GM12873 (cell line): ENCODE results near the gene UMAD1.

Experiments
- CTCF ChIP-seq: IDR thresholded peaks from 2 replicates; pipeline ENCODE4 v1.5.1; 2012; ENCODE audit warnings: low read depth, mild to moderate bottlenecking, moderate library complexity, low read length, control low read depth; ENCODE audit not compliant: insufficient read depth; ENCODE audit errors: missing control alignments

UMAD1 gene

DNA sequence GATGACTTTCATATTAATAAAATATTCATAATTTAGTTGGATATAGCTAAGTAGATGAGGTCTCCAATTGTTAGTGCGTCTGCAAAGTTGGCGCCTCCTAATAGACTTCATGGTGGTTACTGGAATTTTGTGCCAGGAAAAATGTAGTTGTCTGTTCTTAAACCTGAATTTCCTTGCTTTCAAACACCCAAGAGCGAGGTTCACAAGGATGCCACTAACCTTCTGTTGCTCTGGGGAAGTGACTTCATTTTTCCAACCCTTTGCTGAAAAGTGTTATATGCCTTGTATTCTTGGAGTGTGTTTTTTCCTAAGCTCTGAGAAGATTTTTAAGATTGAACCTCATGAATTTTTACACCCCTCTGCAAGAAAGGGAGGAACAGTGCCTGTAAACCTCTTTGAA lies 229.1 kb downstream of the UMAD1 start:
- TF ChIP-seq CTCF, result no peak

- no peak for TF ChIP-seq CTCF
These were observed 230.0 kb downstream of the UMAD1 start for GRCh38 chr7:7870555-7870954.

DNA sequence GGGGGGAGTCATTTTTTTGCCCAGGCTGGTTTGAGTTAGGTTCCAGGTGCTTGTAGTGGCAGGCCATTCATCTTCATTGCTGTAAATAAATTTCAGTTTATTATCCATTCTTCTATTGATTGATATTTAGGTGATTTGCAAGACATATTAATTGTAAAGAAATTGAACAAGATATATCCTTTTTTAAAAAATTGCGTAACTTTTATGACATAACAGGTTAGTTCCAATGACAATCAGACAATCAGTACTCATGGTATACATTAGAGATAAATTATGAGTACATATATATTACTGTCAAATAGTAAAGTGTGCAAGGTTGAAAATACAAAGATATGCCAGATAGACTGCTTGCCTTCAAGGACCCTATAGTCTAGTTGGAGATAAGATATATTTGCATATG lies 235.9 kb downstream of the UMAD1 start:
- TF ChIP-seq CTCF, result no peak

DNA sequence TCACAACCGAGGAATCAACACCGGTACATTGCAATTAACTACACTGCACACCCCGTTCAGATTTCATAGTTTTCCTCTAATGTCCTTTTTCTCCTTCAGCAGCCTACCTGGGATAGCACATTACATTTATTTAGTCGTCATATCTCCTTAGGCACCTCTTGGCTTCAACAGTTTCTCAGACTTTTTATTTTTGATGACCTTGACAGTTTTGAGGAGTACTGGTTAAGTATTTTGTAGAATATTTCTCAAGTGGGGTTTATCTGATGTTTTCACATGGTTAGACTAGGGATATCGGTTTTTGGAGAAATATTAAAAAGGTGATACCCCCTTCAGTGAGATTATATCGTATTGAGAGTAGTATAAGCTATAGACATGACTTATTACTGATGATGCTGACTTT lies 241.0 kb downstream of the UMAD1 start:
- TF ChIP-seq CTCF, result no peak

GRCh38 chr7:7882888-7883287 lies 242.3 kb downstream of the UMAD1 start:
- no peak for TF ChIP-seq CTCF

DNA sequence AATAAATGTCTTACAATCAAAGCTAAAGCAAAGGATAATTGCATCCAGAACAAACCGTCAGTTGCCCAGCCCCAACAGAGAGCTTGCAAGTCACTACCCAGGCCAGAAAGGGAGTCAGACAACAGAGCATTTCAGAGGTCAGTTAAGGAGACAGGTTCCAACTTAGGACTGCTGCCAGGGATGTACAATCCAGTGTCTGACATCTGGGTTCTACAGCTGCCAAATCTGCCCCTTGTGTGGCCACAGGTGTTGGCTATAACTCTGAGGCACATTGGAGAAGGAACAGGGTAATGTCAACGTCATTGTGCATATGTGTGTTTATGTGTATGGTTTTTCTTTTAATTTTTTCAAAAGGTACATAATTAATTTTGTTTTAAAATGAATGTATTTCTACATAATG lies 242.8 kb downstream of the UMAD1 start:
- no peak for TF ChIP-seq CTCF

DNA sequence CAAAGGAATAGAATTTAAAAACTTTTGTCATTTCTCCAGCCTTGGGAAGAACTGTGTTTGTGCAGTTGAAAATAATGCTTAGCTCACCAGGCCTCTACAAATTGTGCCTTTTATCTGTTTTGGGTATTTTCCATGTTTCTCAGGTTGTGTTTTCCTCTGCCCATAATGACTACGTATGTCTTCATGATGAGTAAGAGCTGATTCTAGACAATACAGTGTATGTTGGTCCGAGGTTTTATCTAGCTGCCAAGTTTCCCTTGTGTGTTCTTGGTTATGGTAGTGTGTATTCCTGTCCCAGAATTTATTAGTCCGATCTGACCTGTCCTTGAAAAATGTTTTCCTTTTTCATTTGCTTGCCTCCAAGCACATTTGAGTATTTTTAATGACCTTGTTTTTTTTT lies 244.3 kb downstream of the UMAD1 start:
- TF ChIP-seq CTCF, result no peak
